Occipital lobe (tissue), 2 donors: ENCODE results near the gene CAPN8. TPM values are rescaled to one million over a fixed set of nuclear protein-coding genes. Genes with fewer than 3 reads are reported as not detected.

ENCODE experiments used
- DNase-seq: peaks from one replicate; lab custom pipeline; 2025; lab: John Stamatoyannopoulos, UW
- total RNA-seq: library from RNA; depleted of rRNA; stranded (reverse); fragments of >200 nt; gene quantifications from one replicate; pipeline ENCODE4 v1.2.3, GENCODE V29; 2014

Gene CAPN8
- total RNA-seq, 1 donor from 2014 or later, result not detected

GRCh38 chr1:223654083-223654482, 11.4 kb downstream of the CAPN8 start:
- DNase-seq, result no peak

GRCh38 chr1:223653431-223653830, 12.1 kb downstream of the CAPN8 start:
- no peak for DNase-seq

- DNase-seq, result no peak
Observed at GRCh38 chr1:223653015-223653414, 12.5 kb downstream of the CAPN8 start.

DNA sequence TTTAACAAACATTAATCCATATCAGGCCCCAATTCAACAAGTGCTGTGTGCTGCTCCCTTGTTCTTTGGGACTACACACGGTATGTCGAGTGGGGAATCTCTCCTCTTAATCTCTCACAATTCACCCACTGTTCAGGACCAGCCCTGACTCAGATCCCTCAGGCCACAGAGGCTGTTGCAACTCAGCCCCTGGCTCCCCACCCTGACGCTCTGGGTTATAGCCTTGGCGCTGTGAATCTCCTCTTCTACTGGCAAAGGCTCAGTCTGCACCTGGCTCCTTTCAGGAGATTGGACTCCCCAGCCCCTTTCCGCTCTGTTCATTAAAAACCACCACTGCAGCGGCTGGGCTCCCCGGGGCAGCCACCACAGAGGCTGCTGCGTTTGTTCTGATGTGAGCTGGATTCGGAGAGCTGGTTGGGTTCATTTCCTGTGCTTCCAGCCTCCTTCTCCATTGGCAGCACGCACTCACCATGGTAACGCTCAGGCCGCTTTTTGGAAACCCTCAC, 13.0 kb downstream of the CAPN8 start:
- no peak for DNase-seq

- no peak for DNase-seq
Observed at GRCh38 chr1:223651291-223651991, 14.1 kb downstream of the CAPN8 start.

- no peak for DNase-seq
Observed at GRCh38 chr1:223650465-223650864, 15.0 kb downstream of the CAPN8 start.

DNA sequence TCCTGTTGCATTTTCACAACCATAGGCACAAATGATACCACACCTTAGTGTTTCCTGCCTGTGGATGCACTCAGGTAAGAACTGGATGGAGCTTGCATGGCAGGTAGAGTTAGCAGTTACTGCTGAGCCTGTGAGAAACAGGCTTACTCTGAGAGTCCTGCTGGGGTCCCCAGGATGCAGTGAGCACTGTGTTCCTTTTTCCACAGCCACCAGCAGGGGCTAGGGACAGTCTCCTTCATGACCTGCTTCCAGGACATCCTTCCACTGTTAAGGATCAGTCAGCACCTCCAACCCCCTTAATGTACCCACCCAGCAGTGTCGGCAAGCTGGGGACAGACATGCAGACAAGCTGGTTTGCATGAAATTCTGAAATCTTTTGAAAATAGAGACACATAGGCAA, 16.3 kb downstream of the CAPN8 start:
- no peak for DNase-seq

DNA sequence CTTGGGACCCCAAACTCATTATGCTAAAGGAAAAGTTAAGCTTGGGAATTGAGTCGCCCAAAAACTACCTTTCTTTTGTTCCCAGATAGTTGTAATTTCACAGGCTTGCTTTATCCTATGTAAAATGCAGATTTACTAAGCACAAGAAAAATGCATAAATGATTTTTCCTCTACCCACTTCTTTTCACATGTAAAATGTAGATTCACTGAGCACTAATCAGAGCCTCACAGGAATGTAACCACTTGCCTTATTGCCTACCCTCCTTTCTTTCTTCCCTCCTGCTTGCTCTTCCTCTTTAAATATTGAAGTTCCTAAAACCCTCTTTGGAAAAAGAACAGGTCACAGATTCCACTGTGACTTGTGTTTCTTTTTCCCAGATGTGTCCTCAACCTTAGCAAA, 18.3 kb downstream of the CAPN8 start:
- DNase-seq, result no peak

DNA sequence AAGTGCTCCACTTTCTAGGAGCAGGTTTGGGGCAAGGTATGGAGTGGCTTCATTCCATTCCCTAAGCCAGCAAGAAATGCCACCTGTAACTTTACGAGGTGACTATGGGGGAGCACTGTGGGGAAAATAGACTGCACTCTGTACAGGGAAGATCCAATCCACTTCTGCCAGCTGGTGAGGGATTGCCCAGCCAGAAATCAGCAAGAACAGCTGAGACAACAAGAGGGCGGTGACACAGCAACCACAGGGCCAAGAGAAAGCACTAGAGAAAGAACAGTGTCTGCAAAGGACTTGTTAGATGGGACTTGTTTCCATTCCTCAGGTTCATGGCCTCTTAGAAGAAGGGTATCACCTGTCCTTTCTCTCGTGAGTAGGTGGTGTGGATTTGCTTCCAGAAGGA, 19.6 kb downstream of the CAPN8 start:
- DNase-seq, result no peak

DNA sequence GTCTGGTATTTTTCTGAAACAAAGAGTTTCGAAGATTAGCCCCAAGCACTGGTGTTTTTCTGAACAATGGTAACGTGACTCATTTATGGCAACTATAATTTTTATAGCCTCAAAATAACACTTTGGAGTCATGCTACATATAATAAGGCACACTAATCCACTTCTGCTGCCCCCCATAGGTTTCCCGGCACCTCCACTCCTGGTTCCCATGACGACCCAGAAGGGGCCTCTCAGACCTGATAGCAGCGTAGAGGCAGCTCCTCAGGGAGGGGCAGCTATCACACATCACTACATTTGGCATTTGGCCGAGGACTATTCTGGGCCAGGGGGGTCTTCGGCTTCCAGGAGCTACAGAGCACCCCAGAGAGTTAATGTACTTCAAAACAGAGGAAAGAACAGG, 23.3 kb downstream of the CAPN8 start:
- no peak for DNase-seq

DNA sequence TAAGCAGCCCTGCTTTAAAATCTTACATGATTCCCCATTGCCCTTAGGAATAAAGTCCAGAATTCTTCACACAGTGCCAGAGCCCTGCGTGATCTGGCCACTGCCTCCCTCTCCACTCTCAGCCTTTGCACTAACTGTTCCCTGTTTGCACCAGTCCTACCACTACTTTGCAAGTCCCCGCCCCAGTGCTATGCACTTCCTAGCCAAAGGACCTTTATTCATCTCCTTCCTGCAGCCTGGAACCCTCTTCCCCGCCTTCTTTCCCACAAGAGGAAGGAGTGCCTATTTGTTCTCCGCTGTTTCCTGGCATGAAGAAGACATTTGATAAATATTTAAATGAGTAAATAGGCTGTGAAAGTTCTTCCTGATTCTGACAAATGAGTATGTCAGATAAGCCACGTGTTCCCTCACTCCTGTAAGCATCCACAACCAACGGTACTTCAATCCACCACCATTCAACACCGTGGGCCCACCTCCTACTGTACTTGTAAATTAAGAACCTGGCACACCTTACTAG, 23.9 kb downstream of the CAPN8 start:
- no peak for DNase-seq

- no peak for DNase-seq
Observed at GRCh38 chr1:223639331-223639749, 26.2 kb downstream of the CAPN8 start.

DNA sequence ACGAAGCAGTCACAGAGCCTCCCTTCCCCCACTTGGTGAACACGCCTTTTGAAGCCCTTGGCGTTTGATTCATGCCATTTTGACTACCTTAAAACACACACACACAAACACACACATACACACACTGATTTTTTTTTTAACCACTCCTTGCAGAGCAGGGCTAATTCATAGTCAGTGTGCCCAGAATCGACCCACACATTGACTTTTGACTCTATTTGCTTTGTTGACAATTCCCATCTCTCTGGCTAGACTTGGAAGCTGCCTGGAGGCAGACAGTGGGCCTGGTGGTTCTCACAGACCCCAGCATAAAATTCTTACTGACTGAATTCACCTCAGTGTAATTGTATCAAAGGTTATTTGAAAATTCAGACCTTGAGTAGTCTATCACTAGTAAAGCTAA, 30.3 kb downstream of the CAPN8 start:
- no peak for DNase-seq

DNA sequence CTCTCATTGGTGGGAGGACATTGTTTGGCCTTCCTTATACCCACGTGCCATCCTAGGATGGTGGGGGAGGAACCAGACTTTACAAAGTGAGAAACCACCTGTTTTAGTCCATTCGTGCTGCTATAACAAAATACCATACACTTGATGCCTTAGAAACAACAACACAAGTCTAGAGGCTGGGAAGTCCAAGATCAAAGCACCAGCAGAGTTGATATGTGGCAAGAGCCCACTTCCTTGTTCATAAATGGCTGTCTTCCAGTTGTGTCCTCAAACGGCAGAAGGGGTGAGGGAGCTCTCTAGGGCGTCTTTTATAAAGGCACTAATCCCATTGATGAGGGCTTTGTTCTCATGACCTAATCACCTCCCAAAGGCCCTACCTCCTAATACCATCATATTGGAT, 31.1 kb downstream of the CAPN8 start:
- no peak for DNase-seq

DNA sequence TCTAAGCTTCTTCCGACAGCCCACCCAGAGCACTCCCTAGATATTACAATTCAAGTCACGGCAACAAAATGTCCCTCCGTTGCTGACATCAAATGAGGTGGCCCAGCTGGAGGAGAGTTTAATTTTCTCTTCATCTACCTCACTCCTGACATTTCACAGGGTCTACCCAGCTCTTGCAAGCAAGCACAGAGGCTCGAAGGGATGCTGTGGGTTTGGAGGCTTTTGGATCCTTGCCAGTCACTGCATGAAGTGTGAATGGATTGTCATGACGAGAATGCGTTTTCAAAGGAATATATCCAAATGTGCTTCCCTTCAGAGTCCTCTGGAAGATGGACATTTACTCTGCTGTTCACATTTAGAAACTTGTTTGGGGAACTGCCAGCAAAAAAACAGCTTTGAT, 33.5 kb downstream of the CAPN8 start:
- no peak for DNase-seq

GRCh38 chr1:223631473-223631872, 34.0 kb downstream of the CAPN8 start:
- no peak for DNase-seq

- no peak for DNase-seq
Observed at GRCh38 chr1:223629126-223629457, 36.4 kb downstream of the CAPN8 start.

DNA sequence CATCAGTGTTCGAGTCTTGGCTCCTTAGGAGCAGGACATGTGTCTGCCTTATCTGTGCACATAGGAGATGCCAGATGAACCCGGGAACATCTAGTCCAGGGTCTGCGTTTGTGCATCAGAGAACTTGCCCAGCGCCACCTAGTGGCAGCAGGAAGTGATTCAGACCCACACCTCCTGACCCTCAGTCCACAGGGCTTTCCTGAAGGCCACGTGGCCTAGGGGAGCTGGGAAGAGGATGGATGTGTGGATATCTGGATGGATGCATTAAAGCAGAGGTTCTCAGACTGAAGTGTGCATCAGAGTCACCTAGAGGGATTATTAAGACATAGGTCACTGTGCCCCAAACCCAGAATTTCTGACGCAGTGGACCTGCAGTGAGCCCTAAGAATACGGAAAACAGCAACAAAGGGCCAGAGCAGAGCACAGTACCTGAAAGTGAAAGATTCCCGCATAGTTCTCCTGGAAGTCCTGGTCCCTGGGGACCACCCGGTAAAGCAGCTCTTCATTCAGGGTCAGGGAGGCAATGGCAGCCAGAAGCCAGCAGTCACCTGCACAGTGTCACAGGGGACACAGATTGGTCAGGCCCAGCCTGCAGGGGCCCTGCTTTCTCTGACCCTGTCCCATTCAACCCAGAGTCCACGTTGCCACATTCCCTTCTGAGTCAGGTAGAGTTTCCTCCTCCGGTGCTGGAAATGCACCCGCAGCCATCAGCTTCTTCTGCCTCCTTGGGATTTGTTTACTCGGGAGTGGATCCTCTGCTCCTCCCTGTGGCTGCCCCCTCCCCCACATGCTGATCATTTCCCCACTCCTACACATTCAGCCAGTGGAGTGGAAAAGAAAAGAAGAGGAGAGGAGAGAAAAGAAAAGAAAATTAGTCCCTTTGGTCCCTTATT, 37.0 kb downstream of the CAPN8 start:
- no peak for DNase-seq

- no peak for DNase-seq
Observed at GRCh38 chr1:223622132-223622842, 43.2 kb downstream of the CAPN8 start.

DNA sequence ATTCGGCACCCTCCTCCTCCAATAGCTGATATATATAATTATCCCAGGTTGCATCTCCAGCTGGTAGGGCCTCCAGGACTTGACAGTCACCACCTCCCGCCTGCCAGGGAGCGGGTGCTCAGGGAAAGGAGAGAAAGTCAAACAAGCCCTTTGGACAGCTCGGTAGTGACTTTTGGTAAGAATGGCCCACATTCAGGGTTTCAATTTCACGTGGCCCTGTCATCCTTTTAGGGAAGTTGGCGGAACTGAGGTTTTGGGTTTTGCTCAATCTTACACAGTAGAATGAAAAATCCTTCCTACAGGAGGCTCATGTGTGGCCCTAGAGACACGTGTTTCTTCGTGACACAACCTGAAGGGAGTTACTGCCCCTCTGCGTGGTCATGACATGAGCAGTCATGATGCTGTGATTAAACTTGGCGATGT, 44.2 kb downstream of the CAPN8 start:
- no peak for DNase-seq

DNA sequence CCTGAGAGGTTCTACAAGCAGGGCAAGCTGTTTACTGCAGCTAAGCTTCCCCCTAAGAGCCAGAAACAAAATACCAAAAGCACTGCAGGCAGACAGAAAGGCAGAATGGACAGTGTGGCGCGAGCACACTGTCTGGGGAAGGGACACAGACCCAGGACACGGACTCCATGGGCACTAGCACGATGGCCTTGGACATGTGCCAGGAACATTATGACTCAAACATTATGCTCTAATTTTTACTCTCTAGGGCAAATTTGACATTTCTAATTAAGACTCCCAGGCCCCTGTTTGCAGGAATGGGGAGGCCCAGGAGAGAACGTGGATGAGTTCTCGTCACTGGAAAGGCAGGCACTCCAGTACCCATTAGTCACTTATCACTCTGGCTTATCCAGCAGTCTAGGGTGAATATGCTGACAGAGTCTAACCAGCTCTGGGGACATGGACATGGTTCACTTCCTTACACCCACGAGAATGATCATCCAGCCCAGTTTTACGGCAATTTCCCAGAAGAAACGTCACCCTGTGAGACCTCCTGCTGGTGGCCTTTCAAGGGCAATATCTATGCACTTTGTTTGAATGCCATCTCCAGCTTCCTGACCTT, 45.1 kb downstream of the CAPN8 start:
- no peak for DNase-seq

- no peak for DNase-seq
Observed at GRCh38 chr1:223618680-223619079, 46.8 kb downstream of the CAPN8 start.
